Breast epithelium (tissue), 4 donors: ENCODE results near the gene PRKX. TPM values are rescaled to one million over a fixed set of nuclear protein-coding genes. Genes with fewer than 3 reads are reported as not detected.
"Not testable (repeated sequence)": the region's sequence is repeated elsewhere in the genome, so short reads cannot be mapped to it uniquely, and the experiment has no call there.

Experiments
- DNase-seq, 2 donors: peaks; one replicate each; pipeline ENCODE4 v3.0.0-alpha.2; 2019; ENCODE audit warnings: low spot score in 2 of 2
- H3K27ac ChIP-seq, 2 donors: fragments of 200-600 bp; sonication (generic) in 1 of 2; one replicate each; pipeline ENCODE4 v1.5.1; 2016 to 2019; ENCODE audit warnings: mild to moderate bottlenecking in 1 of 2
- H3K27me3 ChIP-seq, 2 donors: fragments of 200-600 bp; sonication (generic) in 1 of 2; one replicate each; pipeline versions ENCODE4 v1.5.1 to v1.6.0; 2017 to 2019; ENCODE audit warnings: control low read depth in 1 of 2, mild to moderate bottlenecking in 1 of 2
- H3K36me3 ChIP-seq: fragments of 200-600 bp; one replicate; pipeline ENCODE4 v1.5.1; 2019
- H3K4me1 ChIP-seq, 2 donors: fragments of 200-600 bp; sonication (generic); one replicate each; pipeline ENCODE4 v1.5.1; 2016 to 2019; ENCODE audit warnings: control low read depth in 1 of 2
- H3K4me3 ChIP-seq, 3 donors: fragments of 200-600 bp; sonication (generic); 1 replicate in 2 of 3; 2 replicates in 1 of 3; pipeline ENCODE4 v1.5.1; 2016 to 2019; ENCODE audit warnings: mild to moderate bottlenecking in 3 of 3, moderate library complexity in 2 of 3
- H3K9me3 ChIP-seq, 2 donors: fragments of 200-600 bp; sonication (generic) in 1 of 2; one replicate each; pipeline ENCODE4 v1.5.1; 2016 to 2019; ENCODE audit warnings: control low read depth in 1 of 2
- CTCF ChIP-seq, 3 donors: fragments of 450-650 bp; IDR thresholded peaks; one replicate each; pipeline ENCODE4 v1.5.1; 2016 to 2017; ENCODE audit warnings: antibody characterized with exemption in 3 of 3, mild to moderate bottlenecking in 3 of 3, moderate library complexity in 3 of 3
- POLR2A ChIP-seq: fragments of 450-650 bp; IDR thresholded peaks from one replicate; pipeline ENCODE4 v1.6.1; 2016; ENCODE audit warnings: antibody characterized with exemption, mild to moderate bottlenecking, moderate library complexity
- POLR2AphosphoS5 ChIP-seq, 3 donors: sonication (generic); formaldehyde crosslinking; IDR thresholded peaks; one replicate each; pipeline ENCODE4 v1.6.1; 2017; ENCODE audit warnings: antibody characterized with exemption in 3 of 3
- intact Hi-C: fragments of 100-400 bp; cut with DNase I; formaldehyde crosslinking; loops from one replicate; pipeline ENCODE4 v1.15.1; 2023; ENCODE audit warnings: low total_unique reads
- total RNA-seq, 3 donors: library from RNA; depleted of rRNA; stranded (reverse); fragments of >200 nt; gene quantifications; one replicate each; pipeline ENCODE4 v1.1.0, GENCODE V29; 2016

PRKX gene
- total RNA-seq, 3 donors from 2014 or later: 9.4 to 28.5 (median 27.1) TPM

- H3K27ac ChIP-seq: no peak overlapping the region
- H3K4me1 ChIP-seq: no peaks in the 10 kb centered on the region
- intact Hi-C loops: no loop called here
- TF ChIP-seq POLR2AphosphoS5 (IDR thresholded peaks at IDR 0.05): no peak
- no peak for TF ChIP-seq POLR2A
- TF ChIP-seq CTCF (IDR thresholded peaks at IDR 0.05): no peak
- H3K4me3 ChIP-seq: no peak overlapping the region
- no peaks in the 10 kb centered on the region for H3K36me3 ChIP-seq
- H3K27me3 ChIP-seq: no peaks in the 10 kb centered on the region
- DNase-seq: no peak
- H3K9me3 ChIP-seq: no peaks in the 10 kb centered on the region
Measured at GRCh38 chrX:3636803-3637202, 76.6 kb downstream of the PRKX start.

GRCh38 chrX:3631196-3631595 is 82.3 kb downstream of the PRKX start:
- Histone ChIP-seq H3K4me3 (no peak overlapping the region), H3K27me3 (no peaks in the 10 kb centered on the region), H3K9me3 (peaks cover 3 to 6% of the 10 kb centered on the region in 2 donors), H3K27ac (no peak overlapping the region), H3K4me1 (no peaks in the 10 kb centered on the region), H3K36me3 (no peaks in the 10 kb centered on the region)
- DNase-seq: no peak
- TF ChIP-seq POLR2AphosphoS5 (IDR thresholded peaks at IDR 0.05) (no peak), POLR2A (no peak), CTCF (IDR thresholded peaks at IDR 0.05) (no peak)
- intact Hi-C loops: no loop called here

- TF ChIP-seq POLR2A (no peak), POLR2AphosphoS5 (IDR thresholded peaks at IDR 0.05) (no peak), CTCF (IDR thresholded peaks at IDR 0.05) (no peak)
- no peak for DNase-seq
- intact Hi-C loops: no loop called here
- Histone ChIP-seq H3K4me1 (no peaks in the 10 kb centered on the region), H3K4me3 (no peak overlapping the region), H3K9me3 (peaks cover 3 to 6% of the 10 kb centered on the region in 2 donors), H3K27ac (no peak overlapping the region), H3K36me3 (no peaks in the 10 kb centered on the region), H3K27me3 (no peaks in the 10 kb centered on the region)
Measured at GRCh38 chrX:3627594-3627993, 85.9 kb downstream of the PRKX start.

- no peaks in the 10 kb centered on the region for H3K4me1 ChIP-seq
- intact Hi-C loops: no loop called here
- H3K4me3 ChIP-seq: no peak overlapping the region
- DNase-seq: no peak
- no peaks in the 10 kb centered on the region for H3K9me3 ChIP-seq
- no peak for TF ChIP-seq POLR2A
- TF ChIP-seq CTCF (IDR thresholded peaks at IDR 0.05): no peak
- no peak for TF ChIP-seq POLR2AphosphoS5 (IDR thresholded peaks at IDR 0.05)
- H3K27me3 ChIP-seq: no peaks in the 10 kb centered on the region
- no peak overlapping the region for H3K27ac ChIP-seq
- no peaks in the 10 kb centered on the region for H3K36me3 ChIP-seq
Measured at GRCh38 chrX:3621414-3621813, 92.0 kb downstream of the PRKX start.

- H3K36me3 ChIP-seq, intact Hi-C loops, H3K27ac ChIP-seq, H3K27me3 ChIP-seq, H3K9me3 ChIP-seq, H3K4me1 ChIP-seq, H3K4me3 ChIP-seq, DNase-seq: not testable (repeated sequence)
Measured at GRCh38 chrX:3611744-3612143, 101.7 kb downstream of the PRKX start.

GRCh38 chrX:3609810-3610209 is 103.6 kb downstream of the PRKX start:
- Histone ChIP-seq H3K27me3 (no peaks in the 10 kb centered on the region), H3K9me3 (no peaks in the 10 kb centered on the region), H3K4me3 (no peak overlapping the region), H3K4me1 (no peaks in the 10 kb centered on the region), H3K36me3 (no peaks in the 10 kb centered on the region), H3K27ac (no peak overlapping the region)
- TF ChIP-seq CTCF (IDR thresholded peaks at IDR 0.05): no peak
- TF ChIP-seq POLR2A: no peak
- no peak for TF ChIP-seq POLR2AphosphoS5 (IDR thresholded peaks at IDR 0.05)
- no peak for DNase-seq
- intact Hi-C loops: no loop called here
